Gastroesophageal sphincter (tissue), 4 donors: ENCODE results near the gene RASD1. TPM values are rescaled to one million over a fixed set of nuclear protein-coding genes. Genes with fewer than 3 reads are reported as not detected.
"Not testable (repeated sequence)": the region's sequence is repeated elsewhere in the genome, so short reads cannot be mapped to it uniquely, and the experiment has no call there.

Experiments used
- ATAC-seq: fragments of 150-250 bp; one replicate; pipeline ENCODE4 v1.9.1; 2016; ENCODE audit warnings: mild to moderate bottlenecking, moderate library complexity
- H3K27ac ChIP-seq, 4 donors: fragments of 200-600 bp; sonication (generic) in 3 of 4; 1 replicate in 3 of 4; 2 replicates in 1 of 4; pipeline ENCODE4 v1.5.1; 2016 to 2019
- H3K27me3 ChIP-seq: fragments of 200-600 bp; sonication (generic); one replicate; pipeline ENCODE4 v1.5.1; 2019
- H3K36me3 ChIP-seq, 2 donors: fragments of 200-600 bp; sonication (generic); one replicate each; pipeline ENCODE4 v1.5.1; 2019; ENCODE audit warnings: control low read depth in 1 of 2
- H3K4me1 ChIP-seq, 3 donors: fragments of 200-600 bp; sonication (generic); 1 replicate in 2 of 3; 2 replicates in 1 of 3; pipeline ENCODE4 v1.5.1; 2016 to 2019; ENCODE audit warnings: control low read depth in 2 of 3
- H3K4me3 ChIP-seq, 2 donors: fragments of 200-600 bp; sonication (generic); one replicate each; pipeline ENCODE4 v1.5.1; 2019; ENCODE audit warnings: mild to moderate bottlenecking in 1 of 2, moderate library complexity in 1 of 2
- H3K9me3 ChIP-seq, 3 donors: fragments of 200-600 bp; sonication (generic); one replicate each; pipeline ENCODE4 v1.5.1; 2017 to 2019; ENCODE audit warnings: control low read depth in 2 of 3
- EP300 ChIP-seq: sonication (generic); formaldehyde crosslinking; IDR thresholded peaks from one replicate; pipeline ENCODE4 v1.6.1; 2017; ENCODE audit warnings: antibody characterized with exemption, mild to moderate bottlenecking
- POLR2A ChIP-seq, 2 donors: fragments of 450-650 bp; IDR thresholded peaks; one replicate each; pipeline ENCODE4 v1.6.1; 2017; ENCODE audit warnings: antibody characterized with exemption in 2 of 2, mild to moderate bottlenecking in 2 of 2, moderate library complexity in 1 of 2
- POLR2AphosphoS5 ChIP-seq: sonication (generic); formaldehyde crosslinking; IDR thresholded peaks from one replicate; pipeline ENCODE4 v1.6.1; 2017; ENCODE audit warnings: antibody characterized with exemption
- WGBS, 2 donors: methylation state at CpG; one replicate each; pipeline ENCODE4 v1.1.5; 2018; ENCODE audit warnings: low coverage in 1 of 2; 5-methylcytosine and 5-hydroxymethylcytosine counted together
- total RNA-seq, 4 donors: library from RNA; depleted of rRNA; stranded (reverse); fragments of >200 nt; gene quantifications; one replicate each; pipeline ENCODE4 v1.1.0, GENCODE V29; 2016
- TF ChIP-seq, protein P1 (sequence below), 4 experiments: fragments of 200-600 bp in 2 of 4; fragments of 450-650 bp in 2 of 4; sonication (generic) in 1 of 4; IDR thresholded peaks; one replicate each; pipeline ENCODE4 v1.5.1; 2017 to 2019; ENCODE audit warnings: antibody characterized with exemption in 4 of 4, mild to moderate bottlenecking in 2 of 4, moderate library complexity in 2 of 4

Gene RASD1
- total RNA-seq, 4 donors from 2014 or later, result 2.6 to 24.6 (median 5.1) TPM

DNA sequence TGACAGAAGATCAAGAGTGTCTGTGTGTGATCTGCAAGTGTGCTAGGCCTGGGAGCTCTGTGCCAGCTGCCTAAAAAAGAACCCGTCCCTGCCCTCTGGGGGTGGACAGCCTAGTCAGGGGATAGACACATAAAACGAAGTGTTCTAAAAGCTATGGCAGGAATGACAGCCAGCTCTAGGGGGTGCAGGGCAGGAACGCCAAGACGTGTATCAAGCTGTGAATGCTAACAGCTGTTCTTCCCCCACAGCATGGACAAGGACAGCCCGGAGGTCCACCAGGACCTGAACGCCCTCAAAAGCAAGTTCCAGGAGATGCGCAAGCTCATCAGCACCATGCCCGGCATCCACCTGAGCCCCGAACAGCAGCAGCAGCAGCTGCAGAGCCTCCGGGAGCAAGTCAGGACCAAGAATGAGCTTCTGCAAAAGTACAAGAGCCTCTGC lies 5.1 kb downstream of the RASD1 start:
- no peaks in the 10 kb centered on the region for H3K27me3 ChIP-seq
- H3K9me3 ChIP-seq, result no peaks in the 10 kb centered on the region
- no peak overlapping the region for H3K4me3 ChIP-seq
- TF ChIP-seq POLR2AphosphoS5 (no peak), EP300 (no peak), POLR2A (IDR thresholded peaks at IDR 0.05) (no peak)
- TF ChIP-seq, protein P1, sequence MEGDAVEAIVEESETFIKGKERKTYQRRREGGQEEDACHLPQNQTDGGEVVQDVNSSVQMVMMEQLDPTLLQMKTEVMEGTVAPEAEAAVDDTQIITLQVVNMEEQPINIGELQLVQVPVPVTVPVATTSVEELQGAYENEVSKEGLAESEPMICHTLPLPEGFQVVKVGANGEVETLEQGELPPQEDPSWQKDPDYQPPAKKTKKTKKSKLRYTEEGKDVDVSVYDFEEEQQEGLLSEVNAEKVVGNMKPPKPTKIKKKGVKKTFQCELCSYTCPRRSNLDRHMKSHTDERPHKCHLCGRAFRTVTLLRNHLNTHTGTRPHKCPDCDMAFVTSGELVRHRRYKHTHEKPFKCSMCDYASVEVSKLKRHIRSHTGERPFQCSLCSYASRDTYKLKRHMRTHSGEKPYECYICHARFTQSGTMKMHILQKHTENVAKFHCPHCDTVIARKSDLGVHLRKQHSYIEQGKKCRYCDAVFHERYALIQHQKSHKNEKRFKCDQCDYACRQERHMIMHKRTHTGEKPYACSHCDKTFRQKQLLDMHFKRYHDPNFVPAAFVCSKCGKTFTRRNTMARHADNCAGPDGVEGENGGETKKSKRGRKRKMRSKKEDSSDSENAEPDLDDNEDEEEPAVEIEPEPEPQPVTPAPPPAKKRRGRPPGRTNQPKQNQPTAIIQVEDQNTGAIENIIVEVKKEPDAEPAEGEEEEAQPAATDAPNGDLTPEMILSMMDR (IDR thresholded peaks at IDR 0.05), result no peak
- peaks cover 0 to 18% (median 11%) of the 10 kb centered on the region in 3 donors for H3K4me1 ChIP-seq
- WGBS, 2 donors, result 83% methylated on average over 2 of the region's 10 CpGs; no CpG with 5 or more reads in 1 of the 2 donors
- H3K36me3 ChIP-seq, result peaks cover 0 to 65% of the 10 kb centered on the region in 2 donors
- no peak overlapping the region for H3K27ac ChIP-seq
- no peak for ATAC-seq

DNA sequence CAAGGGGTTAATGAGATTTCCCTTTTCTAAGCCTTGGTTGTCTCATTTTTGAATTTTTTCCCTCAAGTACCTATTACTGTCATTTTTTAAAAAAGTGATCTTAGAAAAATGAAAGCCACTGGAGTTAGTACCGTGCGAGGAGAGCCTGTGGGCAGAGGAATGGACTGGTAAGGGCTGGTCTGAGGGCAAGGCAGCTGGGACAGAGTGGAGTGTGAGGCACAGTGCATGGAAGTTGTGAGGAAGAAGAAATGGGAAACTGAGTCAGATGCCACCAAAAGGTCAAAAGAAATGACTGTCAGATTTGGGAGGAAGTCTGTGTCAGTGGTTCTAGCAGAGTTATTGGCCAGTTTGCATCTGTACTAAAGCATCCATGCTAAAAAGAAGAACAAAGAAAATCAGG lies 8.2 kb downstream of the RASD1 start:
- Histone ChIP-seq H3K4me3 (no peak overlapping the region), H3K9me3 (no peaks in the 10 kb centered on the region), H3K27ac (no peak overlapping the region), H3K36me3 (peaks cover 0 to 86% of the 10 kb centered on the region in 2 donors), H3K27me3 (no peaks in the 10 kb centered on the region), H3K4me1 (peaks cover 0 to 5% (median 0%) of the 10 kb centered on the region in 3 donors)
- TF ChIP-seq, protein P1 (IDR thresholded peaks at IDR 0.05), result no peak
- TF ChIP-seq POLR2A (IDR thresholded peaks at IDR 0.05) (no peak), EP300 (no peak), POLR2AphosphoS5 (no peak)
- no peak for ATAC-seq
- 92 to 100% methylated on average over 1 of the region's 2 CpGs for WGBS, 2 donors

- H3K4me3 ChIP-seq, ATAC-seq, H3K27me3 ChIP-seq, H3K9me3 ChIP-seq, H3K27ac ChIP-seq: not testable (repeated sequence)
- WGBS, 2 donors, result 100% methylated on average over 2 of the region's 23 CpGs; no CpG with 5 or more reads in 1 of the 2 donors
- Histone ChIP-seq H3K4me1 (peaks cover 0 to 12% (median 0%) of the 10 kb centered on the region in 3 donors), H3K36me3 (peaks cover 0 to 71% of the 10 kb centered on the region in 2 donors)
Measured at GRCh38 chr17:17486416-17486815, 9.8 kb downstream of the RASD1 start.

DNA sequence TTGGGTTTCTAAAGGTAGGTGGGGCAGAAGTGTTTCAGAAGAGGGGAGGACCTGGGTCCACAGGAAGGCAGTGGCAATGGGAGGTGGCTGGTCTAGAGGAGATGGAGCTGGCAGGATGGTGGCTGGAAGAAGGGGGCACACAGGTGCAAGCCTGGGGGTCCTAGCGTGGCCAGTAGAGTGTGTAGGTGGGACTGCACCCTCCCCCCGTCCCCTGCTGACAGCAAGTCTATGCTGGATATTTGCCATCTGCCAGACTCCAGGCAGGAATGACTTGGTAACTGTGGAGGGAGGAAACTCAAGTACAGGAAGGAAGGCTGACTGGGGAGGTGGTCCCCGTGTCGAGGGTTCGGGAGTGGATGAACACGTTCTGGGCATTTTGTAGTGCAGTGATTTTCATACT lies 10.8 kb downstream of the RASD1 start:
- no peaks in the 10 kb centered on the region for H3K9me3 ChIP-seq
- WGBS, 2 donors, result 85 to 92% methylated on average over 5 to 6 of the region's 6 CpGs
- H3K4me1 ChIP-seq, result peaks cover 0 to 22% (median 0%) of the 10 kb centered on the region in 3 donors
- ATAC-seq, result no peak
- TF ChIP-seq, protein P1 (IDR thresholded peaks at IDR 0.05), result no peak
- TF ChIP-seq EP300, result no peak
- TF ChIP-seq POLR2AphosphoS5, result no peak
- TF ChIP-seq POLR2A (IDR thresholded peaks at IDR 0.05), result no peak
- peaks cover 0 to 68% of the 10 kb centered on the region in 2 donors for H3K36me3 ChIP-seq
- no peak overlapping the region for H3K4me3 ChIP-seq
- no peak overlapping the region for H3K27ac ChIP-seq
- no peaks in the 10 kb centered on the region for H3K27me3 ChIP-seq

DNA sequence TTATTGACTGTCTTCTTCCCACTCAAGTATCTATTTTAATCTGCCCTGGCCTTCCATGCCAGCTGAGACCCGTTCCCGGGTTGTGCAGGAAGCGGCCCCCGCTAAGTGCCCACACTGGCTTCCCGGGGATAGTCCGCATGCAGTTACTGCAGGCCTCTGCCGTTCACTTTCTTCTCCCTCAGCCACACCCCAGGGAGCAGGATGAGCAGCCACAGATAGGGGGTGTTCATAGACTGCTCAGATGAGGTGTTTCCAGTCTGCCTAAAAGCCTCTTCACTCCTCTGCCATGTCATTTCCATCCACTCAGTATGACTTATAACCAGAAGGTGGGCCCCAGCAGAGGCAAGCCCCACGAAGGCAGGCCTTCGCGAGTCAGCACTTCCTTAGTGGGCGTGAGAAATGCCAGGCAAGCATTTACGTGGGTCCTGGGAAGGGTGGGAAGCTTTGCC lies 11.7 kb downstream of the RASD1 start:
- TF ChIP-seq, protein P1 (IDR thresholded peaks at IDR 0.05), result no peak
- TF ChIP-seq POLR2AphosphoS5 (no peak), EP300 (no peak), POLR2A (IDR thresholded peaks at IDR 0.05) (no peak)
- WGBS, 2 donors, result 61 to 85% methylated on average over 5 to 12 of the region's 12 CpGs
- H3K27me3 ChIP-seq, result no peaks in the 10 kb centered on the region
- H3K9me3 ChIP-seq, result no peaks in the 10 kb centered on the region
- H3K4me1 ChIP-seq, result peaks cover 0 to 31% (median 0%) of the 10 kb centered on the region in 3 donors
- no peak overlapping the region for H3K27ac ChIP-seq
- ATAC-seq, result no peak
- H3K36me3 ChIP-seq, result peaks cover 0 to 73% of the 10 kb centered on the region in 2 donors
- no peak overlapping the region for H3K4me3 ChIP-seq
